BJ (cell line): ENCODE results near the gene FUT3. TPM values are rescaled to one million over a fixed set of nuclear protein-coding genes. Genes with fewer than 3 reads are reported as not detected.
A peak's percentile ranks its signal among the peaks of the same experiment; 100 is the strongest.

Source experiments
- CTCF ChIA-PET: fragments of 350-600 bp; formaldehyde crosslinking; extraction: SDS; loops from one replicate; lab custom pipeline; 2021; ENCODE audit warnings: antibody characterized with exemption, inconsistent platforms; lab: Yijun Ruan, JAX
- POLR2A ChIA-PET: fragments of 300-600 bp; sonication (Branson Sonifier 250); formaldehyde crosslinking; extraction: SDS; loops from one replicate; lab custom pipeline; 2021; ENCODE audit warnings: antibody characterized with exemption; lab: Charles Lee
- DNase-seq: peaks from one replicate; pipeline ENCODE4 v3.0.0-alpha.2; 2011; ENCODE audit warnings: low read depth
- H3K27me3 ChIP-seq: 2 replicates; pipeline ENCODE4 v1.6.0; 2011; ENCODE audit warnings: low read length; ENCODE audit not compliant: control insufficient read depth, insufficient read depth
- H3K36me3 ChIP-seq: 2 replicates; pipeline ENCODE4 v1.5.1; 2011; ENCODE audit warnings: low read length; ENCODE audit not compliant: control insufficient read depth, insufficient read depth
- H3K4me3 ChIP-seq: 2 replicates; pipeline ENCODE4 v1.5.1; 2011; ENCODE audit warnings: low read depth, mild to moderate bottlenecking, control low read depth, low read length
- polyA plus RNA-seq: library from polyadenylated mRNA; depleted of rRNA; stranded (reverse); fragments of >200 nt; gene quantifications from 2 replicates; pipeline ENCODE4 v1.2.3, GENCODE V29; 2011
- TF ChIP-seq, protein P1 (sequence below): IDR thresholded peaks from 2 replicates; pipeline ENCODE4 v1.5.1; 2011; ENCODE audit warnings: low read depth, mild to moderate bottlenecking, control low read depth, inconsistent platforms, low read length, moderate library complexity; ENCODE audit not compliant: insufficient read depth

Gene FUT3
- polyA plus RNA-seq, 1 experiment = not detected

DNA sequence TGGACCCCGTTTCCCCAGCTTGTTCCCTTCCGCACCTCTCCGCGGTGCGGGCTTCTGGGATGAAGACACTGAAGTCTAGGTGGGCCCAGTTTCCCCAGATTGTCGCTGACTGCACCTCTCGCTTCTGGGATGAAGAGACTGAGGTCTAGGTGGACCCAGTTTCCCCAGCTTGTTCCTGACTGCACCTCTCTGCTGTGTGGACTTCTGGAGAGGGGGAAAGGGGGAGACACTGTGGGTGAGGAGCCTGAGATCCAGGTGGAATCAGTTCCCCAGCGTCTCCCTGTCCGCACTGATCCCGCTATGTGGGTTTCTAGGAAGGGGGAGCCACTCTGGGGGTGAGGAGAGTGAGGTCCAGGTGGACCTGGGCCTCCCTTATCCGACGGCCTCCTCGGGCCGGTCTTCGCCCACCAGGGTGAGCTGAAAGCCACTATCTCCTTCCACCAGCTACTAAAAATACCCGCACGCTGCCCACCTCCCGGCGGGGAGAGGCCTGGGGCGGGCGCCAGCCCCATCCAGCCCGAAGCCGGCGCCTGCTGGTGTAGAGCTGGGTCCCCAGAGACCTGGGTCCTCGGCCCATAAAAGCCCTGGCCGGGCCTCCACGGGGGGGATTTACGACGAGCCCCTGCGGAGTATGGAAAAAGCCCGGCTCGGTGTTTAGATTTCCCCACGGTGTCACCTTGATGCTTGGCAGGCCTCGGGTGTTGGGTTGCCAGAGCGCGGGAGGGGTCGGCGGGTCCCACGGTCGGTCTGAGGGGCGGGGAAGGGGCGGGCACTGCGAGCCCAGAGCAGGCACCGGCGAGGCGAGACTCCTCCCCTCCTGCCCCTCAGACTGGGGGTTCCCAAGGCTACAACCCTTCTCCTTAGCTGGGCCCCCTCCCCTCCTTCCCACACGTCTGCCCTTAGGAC lies 22.3 kb downstream of the FUT3 start:
- DNase-seq = no peak
- ChIA-PET CTCF (interaction anchor here (0.5 to 2.7 kb wide), 5 partner anchors 10 to 293 kb away, joined by 3 to 18 read pairs (median 4); partner anchors contain the start of gene NRTN), POLR2A (interaction anchor here (1.0 kb wide), 1 partner anchor 75 kb away, joined by 3 read pairs; the partner anchor contains the start of gene NDUFA11)

DNA sequence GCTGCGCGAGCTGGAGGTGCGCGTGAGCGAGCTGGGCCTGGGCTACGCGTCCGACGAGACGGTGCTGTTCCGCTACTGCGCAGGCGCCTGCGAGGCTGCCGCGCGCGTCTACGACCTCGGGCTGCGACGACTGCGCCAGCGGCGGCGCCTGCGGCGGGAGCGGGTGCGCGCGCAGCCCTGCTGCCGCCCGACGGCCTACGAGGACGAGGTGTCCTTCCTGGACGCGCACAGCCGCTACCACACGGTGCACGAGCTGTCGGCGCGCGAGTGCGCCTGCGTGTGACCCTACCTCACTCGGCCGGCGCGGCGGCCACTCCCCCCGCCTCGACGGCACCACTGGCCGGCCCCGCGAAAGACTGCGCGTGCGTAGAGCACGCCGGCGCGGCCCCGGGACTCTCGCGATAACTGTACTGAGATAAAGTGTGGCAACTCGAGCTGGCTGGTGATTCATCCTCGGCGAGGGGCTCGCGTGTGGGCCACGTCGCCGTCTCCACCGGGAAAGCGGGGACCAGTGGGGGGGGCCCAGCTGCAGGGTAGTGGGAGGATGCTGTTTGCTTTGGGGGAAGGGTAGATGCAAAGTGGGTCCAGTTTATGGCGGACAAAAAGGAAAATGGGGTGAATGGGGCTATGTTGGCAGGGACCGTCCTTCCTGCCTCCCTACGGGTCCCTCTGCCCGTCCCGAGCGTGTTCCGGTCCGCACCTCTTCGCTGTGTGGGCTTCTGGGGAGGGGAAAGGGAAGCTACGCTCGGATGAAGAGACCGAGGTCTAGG lies 23.2 kb downstream of the FUT3 start:
- no peaks in the 10 kb centered on the region for H3K36me3 ChIP-seq
- H3K4me3 ChIP-seq = peak overlapping the region; percentile 70
- TF ChIP-seq, protein P1, sequence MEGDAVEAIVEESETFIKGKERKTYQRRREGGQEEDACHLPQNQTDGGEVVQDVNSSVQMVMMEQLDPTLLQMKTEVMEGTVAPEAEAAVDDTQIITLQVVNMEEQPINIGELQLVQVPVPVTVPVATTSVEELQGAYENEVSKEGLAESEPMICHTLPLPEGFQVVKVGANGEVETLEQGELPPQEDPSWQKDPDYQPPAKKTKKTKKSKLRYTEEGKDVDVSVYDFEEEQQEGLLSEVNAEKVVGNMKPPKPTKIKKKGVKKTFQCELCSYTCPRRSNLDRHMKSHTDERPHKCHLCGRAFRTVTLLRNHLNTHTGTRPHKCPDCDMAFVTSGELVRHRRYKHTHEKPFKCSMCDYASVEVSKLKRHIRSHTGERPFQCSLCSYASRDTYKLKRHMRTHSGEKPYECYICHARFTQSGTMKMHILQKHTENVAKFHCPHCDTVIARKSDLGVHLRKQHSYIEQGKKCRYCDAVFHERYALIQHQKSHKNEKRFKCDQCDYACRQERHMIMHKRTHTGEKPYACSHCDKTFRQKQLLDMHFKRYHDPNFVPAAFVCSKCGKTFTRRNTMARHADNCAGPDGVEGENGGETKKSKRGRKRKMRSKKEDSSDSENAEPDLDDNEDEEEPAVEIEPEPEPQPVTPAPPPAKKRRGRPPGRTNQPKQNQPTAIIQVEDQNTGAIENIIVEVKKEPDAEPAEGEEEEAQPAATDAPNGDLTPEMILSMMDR = no peak
- DNase-seq = peak; percentile 51
- CTCF ChIA-PET = interaction anchor here (0.5 to 2.7 kb wide), 6 partner anchors 22 to 294 kb away, joined by 3 to 18 read pairs (median 4); partner anchors contain the start of genes NDUFA11 and NRTN
- peaks cover 6% of the 10 kb centered on the region; the same call in 1 of the 2 replicates for H3K27me3 ChIP-seq
- POLR2A ChIA-PET = interaction anchor here (0.5 to 1.0 kb wide), 3 partner anchors 19 to 76 kb away, joined by 3 read pairs; partner anchors contain the start of gene NDUFA11

More for the DNA sequence above, 22.3 kb downstream of the FUT3 start:
- Histone ChIP-seq H3K36me3 (no peaks in the 10 kb centered on the region), H3K4me3 (peak overlapping the region; percentile 70), H3K27me3 (peaks cover 6% of the 10 kb centered on the region; the same call in 1 of the 2 replicates)
- TF ChIP-seq, protein P1 = peak; percentile 11; the same call in 1 of the 2 replicates

- DNase-seq = no peak
- CTCF ChIA-PET = interaction anchor here (1.2 to 2.7 kb wide), 3 partner anchors 23 to 76 kb away, joined by 3 to 18 read pairs (median 5); partner anchors contain the start of genes NDUFA11 and NRTN
- Histone ChIP-seq H3K27me3 (peaks cover 6% of the 10 kb centered on the region; the same call in 1 of the 2 replicates), H3K36me3 (no peaks in the 10 kb centered on the region), H3K4me3 (peak overlapping the region; percentile 70)
- POLR2A ChIA-PET = interaction anchor here (0.5 to 1.0 kb wide), 3 partner anchors 20 to 77 kb away, joined by 3 read pairs; partner anchors contain the start of gene NDUFA11
- TF ChIP-seq, protein P1 = no peak
Observed at GRCh38 chr19:5827342-5827890, 23.8 kb downstream of the FUT3 start.

GRCh38 chr19:5826531-5827341 lies 24.5 kb downstream of the FUT3 start:
- Histone ChIP-seq H3K4me3 (no peak overlapping the region; the same call in 1 of the 2 replicates), H3K36me3 (no peaks in the 10 kb centered on the region), H3K27me3 (peaks cover 6% of the 10 kb centered on the region; the same call in 1 of the 2 replicates)
- CTCF ChIA-PET = interaction anchor here (1.3 to 2.7 kb wide), 2 partner anchors 22 to 34 kb away, joined by 3 to 18 read pairs; partner anchors contain the start of gene NRTN
- TF ChIP-seq, protein P1 = peak; percentile 20; the same call in 1 of the 2 replicates
- DNase-seq = no peak
- POLR2A ChIA-PET = no interaction called here
